ENCODE data around the gene ZNF292. TPM values are rescaled to one million over a fixed set of nuclear protein-coding genes. Genes with fewer than 3 reads are reported as not detected.

Gene ZNF292
- total RNA-seq, 4 donors from 2014 or later, result 17.8 to 40.0 (median 21.3) TPM

GRCh38 chr6:87261534-87261933 lies 106.2 kb downstream of the ZNF292 start:
- ATAC-seq (ENCODE audit: low FRiP score), result no peak
- no peak for DNase-seq (ENCODE audit: low spot score)
- no peak for TF ChIP-seq CTCF (IDR thresholded peaks at IDR 0.05)

- ATAC-seq (ENCODE audit: low FRiP score) (no peak), DNase-seq (ENCODE audit: low spot score) (no peak)
- no peak for TF ChIP-seq CTCF (IDR thresholded peaks at IDR 0.05)
Observed at GRCh38 chr6:87264481-87264880, 109.1 kb downstream of the ZNF292 start.

- peak; percentile 51 for ATAC-seq (ENCODE audit: low FRiP score)
- DNase-seq (ENCODE audit: low spot score), result no peak
- no peak for TF ChIP-seq CTCF (IDR thresholded peaks at IDR 0.05)
Observed at GRCh38 chr6:87274660-87275274, 119.4 kb downstream of the ZNF292 start.

- no peak for TF ChIP-seq CTCF (IDR thresholded peaks at IDR 0.05)
- DNase-seq (ENCODE audit: low spot score), result no peak
- ATAC-seq (ENCODE audit: low FRiP score), result no peak
Observed at GRCh38 chr6:87276624-87277023, 121.3 kb downstream of the ZNF292 start.

GRCh38 chr6:87277123-87277522 lies 121.8 kb downstream of the ZNF292 start:
- TF ChIP-seq CTCF (IDR thresholded peaks at IDR 0.05), result no peak
- DNase-seq (ENCODE audit: low spot score), result no peak
- ATAC-seq (ENCODE audit: low FRiP score), result no peak

GRCh38 chr6:87279196-87279595 lies 123.8 kb downstream of the ZNF292 start:
- DNase-seq (ENCODE audit: low spot score), result no peak
- ATAC-seq (ENCODE audit: low FRiP score), result no peak
- no peak for TF ChIP-seq CTCF (IDR thresholded peaks at IDR 0.05)

GRCh38 chr6:87281426-87281825 lies 126.1 kb downstream of the ZNF292 start:
- no peak for ATAC-seq (ENCODE audit: low FRiP score)
- DNase-seq (ENCODE audit: low spot score), result no peak
- no peak for TF ChIP-seq CTCF (IDR thresholded peaks at IDR 0.05)

All from omental fat pad (tissue), 4 donors.